Keratinocyte (primary cell): Measurements from ENCODE around the gene ADM5. TPM values are rescaled to one million over a fixed set of nuclear protein-coding genes. Genes with fewer than 3 reads are reported as not detected.

Source experiments
- DNase-seq: peaks from one replicate; pipeline ENCODE4 v3.0.0-alpha.2; 2011; ENCODE audit warnings: low read depth, missing footprints, low spot score
- FAIRE-seq: peaks from 2 replicates; lab custom pipeline; 2011; peaks lifted over from hg19 to GRCh38; lab: Jason Lieb, UNC
- H2AFZ ChIP-seq: 2 replicates; pipeline ENCODE4 v1.6.0; 2012; ENCODE audit warnings: low read length, control low read depth, inconsistent platforms; ENCODE audit not compliant: control insufficient read depth
- H3K27ac ChIP-seq: 2 replicates; pipeline ENCODE4 v1.5.1; 2011; ENCODE audit warnings: low read length; ENCODE audit not compliant: control insufficient read depth, insufficient read depth
- H3K27me3 ChIP-seq: 3 replicates; pipeline ENCODE4 v1.6.0; 2011; ENCODE audit warnings: low read length; ENCODE audit not compliant: control insufficient read depth, insufficient read depth; ENCODE audit errors: extremely low read depth
- H3K36me3 ChIP-seq, 2 experiments: 2 replicates in 1 of 2; 3 replicates in 1 of 2; pipeline ENCODE4 v1.5.1; 2011; ENCODE audit warnings: low read length in 2 of 2, mild to moderate bottlenecking in 1 of 2; ENCODE audit not compliant: control insufficient read depth in 2 of 2, insufficient read depth in 2 of 2; ENCODE audit errors: extremely low read depth in 1 of 2
- H3K4me1 ChIP-seq: 3 replicates; pipeline ENCODE4 v1.5.1; 2011; ENCODE audit warnings: low read length; ENCODE audit not compliant: control insufficient read depth, insufficient read depth; ENCODE audit errors: extremely low read depth
- H3K4me2 ChIP-seq: 3 replicates; pipeline ENCODE4 v1.6.0; 2011; ENCODE audit warnings: low read depth, low read length; ENCODE audit not compliant: control insufficient read depth, insufficient read depth; ENCODE audit errors: extremely low read depth
- H3K4me3 ChIP-seq, 3 experiments: fragments of 200-600 bp in 1 of 3; sonication (generic) in 1 of 3; 2 replicates in 2 of 3; 3 replicates in 1 of 3; pipeline ENCODE4 v1.5.1; 2011 to 2016; ENCODE audit warnings: low read length in 3 of 3, mild to moderate bottlenecking in 3 of 3, control low read depth in 2 of 3, inconsistent platforms in 1 of 3, low read depth in 1 of 3, mixed read lengths in 1 of 3, mixed run types in 1 of 3, moderate library complexity in 1 of 3; ENCODE audit not compliant: control insufficient read depth in 2 of 3, insufficient read depth in 2 of 3; ENCODE audit errors: extremely low read depth in 1 of 3
- H3K79me2 ChIP-seq: 2 replicates; pipeline ENCODE4 v1.6.0; 2012; ENCODE audit warnings: low read length; ENCODE audit not compliant: control insufficient read depth, insufficient read depth
- H3K9ac ChIP-seq: 3 replicates; pipeline ENCODE4 v1.6.0; 2011; ENCODE audit warnings: low read length; ENCODE audit not compliant: control insufficient read depth, insufficient read depth; ENCODE audit errors: extremely low read depth
- H3K9me1 ChIP-seq: 3 replicates; pipeline ENCODE4 v1.6.0; 2011; ENCODE audit warnings: low read length; ENCODE audit not compliant: control insufficient read depth, insufficient read depth; ENCODE audit errors: extremely low read depth
- H3K9me3 ChIP-seq: 2 replicates; pipeline ENCODE4 v1.5.1; 2012; ENCODE audit warnings: low read depth, low read length; ENCODE audit not compliant: control insufficient read depth
- H4K20me1 ChIP-seq: 3 replicates; pipeline ENCODE4 v1.6.0; 2011; ENCODE audit warnings: low read length; ENCODE audit not compliant: control insufficient read depth, insufficient read depth; ENCODE audit errors: extremely low read depth
- EZH2 ChIP-seq: IDR thresholded peaks from one replicate; pipeline ENCODE4 v1.6.1; 2012; ENCODE audit warnings: inconsistent platforms, mild to moderate bottlenecking, low read length, moderate library complexity
- dilution Hi-C: fragments of 300-500 bp; cut with MboI; formaldehyde crosslinking; loops from one replicate; pipeline ENCODE4 v1.7.0; 2020; ENCODE audit warnings: low sequenced_read_pairs; ENCODE audit not compliant: extremely low pct_ligation_motif_present
- polyA plus RNA-seq, 5 experiments: library from polyadenylated mRNA; depleted of rRNA in 3 of 5; stranded (reverse) in 3 of 5; stranded (forward) in 1 of 5; unstranded in 1 of 5; fragments of >200 nt; gene quantifications; 1 replicate in 1 of 5; 2 replicates in 3 of 5; 3 replicates in 1 of 5; pipeline versions ENCODE4 v1.2.1 to v1.2.3, GENCODE V29; 2011 to 2012; ENCODE audit warnings: missing spikeins in 2 of 5, low read depth in 1 of 5, low replicate concordance in 1 of 5
- TF ChIP-seq, protein P1 (sequence below), 3 experiments: IDR thresholded peaks in 1 of 3; conservative IDR thresholded peaks in 1 of 3; optimal IDR thresholded peaks in 1 of 3; 2 replicates in 2 of 3; 3 replicates in 1 of 3; pipeline versions ENCODE3 to v1.5.1; 2011; ENCODE audit warnings: low read length in 3 of 3, mild to moderate bottlenecking in 3 of 3, moderate library complexity in 2 of 3, control low read depth in 1 of 3, inconsistent platforms in 1 of 3; ENCODE audit not compliant: insufficient read depth in 2 of 3; ENCODE audit errors: extremely low read depth in 1 of 3

ADM5 gene
- polyA plus RNA-seq, 1 donor (not counting 4 experiments of a cell fraction or from before 2014, with no cell fraction given) = 0.73 TPM

DNA sequence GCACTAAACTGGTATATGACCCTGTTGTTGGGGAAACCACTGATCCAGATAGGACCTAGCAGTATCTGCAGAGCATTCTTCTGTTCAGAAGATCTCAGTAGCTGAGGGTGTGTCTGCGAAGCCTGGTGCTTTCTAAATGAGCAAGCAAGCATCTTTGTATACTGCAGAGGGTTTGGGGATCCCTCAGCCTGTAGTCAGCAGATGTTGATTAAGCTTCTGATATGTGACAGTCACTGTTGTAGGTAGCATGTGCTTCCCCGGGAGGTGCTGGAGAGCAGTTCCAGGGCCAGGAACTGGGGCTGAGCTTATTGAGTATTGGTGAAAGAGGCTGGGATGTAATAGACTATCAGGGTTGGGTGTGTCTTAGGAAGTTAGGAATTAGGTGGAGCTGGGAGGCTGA is 45.9 kb upstream of the ADM5 start:
- Histone ChIP-seq H3K9ac (no peak overlapping the region), H3K4me2 (peak overlapping the region; percentile 100), H3K9me3 (no peaks in the 10 kb centered on the region), H3K4me1 (peaks cover 20% of the 10 kb centered on the region), H3K27me3 (no peaks in the 10 kb centered on the region), H3K9me1 (no peaks in the 10 kb centered on the region), H3K79me2 (peaks cover 67% of the 10 kb centered on the region), H4K20me1 (peaks cover 2% of the 10 kb centered on the region), H3K4me3 (peak overlapping the region in 1 of 3 experiments; percentile 33), H3K27ac (peak overlapping the region; percentile 19), H3K36me3 (peaks cover 15 to 18% of the 10 kb centered on the region in 2 experiments), H2AFZ (no peak overlapping the region)
- no peak for DNase-seq
- TF ChIP-seq, protein P1, sequence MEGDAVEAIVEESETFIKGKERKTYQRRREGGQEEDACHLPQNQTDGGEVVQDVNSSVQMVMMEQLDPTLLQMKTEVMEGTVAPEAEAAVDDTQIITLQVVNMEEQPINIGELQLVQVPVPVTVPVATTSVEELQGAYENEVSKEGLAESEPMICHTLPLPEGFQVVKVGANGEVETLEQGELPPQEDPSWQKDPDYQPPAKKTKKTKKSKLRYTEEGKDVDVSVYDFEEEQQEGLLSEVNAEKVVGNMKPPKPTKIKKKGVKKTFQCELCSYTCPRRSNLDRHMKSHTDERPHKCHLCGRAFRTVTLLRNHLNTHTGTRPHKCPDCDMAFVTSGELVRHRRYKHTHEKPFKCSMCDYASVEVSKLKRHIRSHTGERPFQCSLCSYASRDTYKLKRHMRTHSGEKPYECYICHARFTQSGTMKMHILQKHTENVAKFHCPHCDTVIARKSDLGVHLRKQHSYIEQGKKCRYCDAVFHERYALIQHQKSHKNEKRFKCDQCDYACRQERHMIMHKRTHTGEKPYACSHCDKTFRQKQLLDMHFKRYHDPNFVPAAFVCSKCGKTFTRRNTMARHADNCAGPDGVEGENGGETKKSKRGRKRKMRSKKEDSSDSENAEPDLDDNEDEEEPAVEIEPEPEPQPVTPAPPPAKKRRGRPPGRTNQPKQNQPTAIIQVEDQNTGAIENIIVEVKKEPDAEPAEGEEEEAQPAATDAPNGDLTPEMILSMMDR (optimal IDR thresholded peaks at IDR 0.05 in 1 of 3, IDR thresholded peaks at IDR 0.05 in 1 of 3, conservative IDR thresholded peaks at IDR 0.05 in 1 of 3; ENCODE audit: extremely low read depth in 1 of 3, insufficient read depth in 2 of 3, low read length in 3 of 3) = no peak
- TF ChIP-seq EZH2 = no peak
- FAIRE-seq = peak; percentile 56
- dilution Hi-C loops = no loop called here

- H3K4me2 ChIP-seq = no peak overlapping the region
- H3K27ac ChIP-seq = no peak overlapping the region
- no peak overlapping the region for H2AFZ ChIP-seq
- H3K36me3 ChIP-seq = peaks cover 27 to 28% of the 10 kb centered on the region in 2 experiments
- H3K9me3 ChIP-seq = no peaks in the 10 kb centered on the region
- TF ChIP-seq, protein P1 (optimal IDR thresholded peaks at IDR 0.05 in 1 of 3, IDR thresholded peaks at IDR 0.05 in 1 of 3, conservative IDR thresholded peaks at IDR 0.05 in 1 of 3; ENCODE audit: extremely low read depth in 1 of 3, insufficient read depth in 2 of 3, low read length in 3 of 3) = no peak
- no peak for TF ChIP-seq EZH2
- H3K9me1 ChIP-seq = no peaks in the 10 kb centered on the region
- H3K4me3 ChIP-seq = no peak overlapping the region
- no peak for FAIRE-seq
- dilution Hi-C loops = no loop called here
- H3K79me2 ChIP-seq = peaks cover 72% of the 10 kb centered on the region
- H3K27me3 ChIP-seq = no peaks in the 10 kb centered on the region
- no peak overlapping the region for H3K9ac ChIP-seq
- peaks cover 6% of the 10 kb centered on the region for H4K20me1 ChIP-seq
- peaks cover 17% of the 10 kb centered on the region for H3K4me1 ChIP-seq
- no peak for DNase-seq
Observed at GRCh38 chr19:49645592-49645991, 43.8 kb upstream of the ADM5 start.
